Astrocyte of the hippocampus (primary cell): ENCODE data around the gene TJP3.

Source experiments
- DNase-seq: peaks from one replicate; pipeline ENCODE4 v3.0.0; 2011; ENCODE audit warnings: low read depth, low spot score

TJP3 gene

GRCh38 chr19:3716147-3716668, 8.0 kb downstream of the TJP3 start:
- DNase-seq: no peak

DNA sequence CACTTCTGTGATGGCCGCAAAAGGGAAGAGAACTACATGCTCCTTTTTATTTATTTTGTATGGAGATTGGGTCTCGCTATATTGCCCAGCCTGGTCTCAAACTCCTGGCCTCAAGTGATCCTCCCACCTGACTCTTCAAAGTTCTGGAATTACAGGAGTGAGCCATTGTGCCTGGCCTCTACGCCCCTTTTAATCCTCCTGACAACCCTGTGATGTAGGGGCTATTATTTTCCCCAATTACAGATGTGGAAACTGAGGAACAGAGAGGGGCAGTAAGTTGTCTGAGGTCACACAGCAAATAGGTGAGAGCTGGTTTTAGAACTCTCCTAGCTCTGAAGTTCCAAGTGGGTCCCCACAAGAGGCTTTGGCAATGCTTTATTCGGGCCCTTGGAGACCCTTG, 11.7 kb downstream of the TJP3 start:
- no peak for DNase-seq

GRCh38 chr19:3720349-3720917, 12.2 kb downstream of the TJP3 start:
- DNase-seq: no peak

DNA sequence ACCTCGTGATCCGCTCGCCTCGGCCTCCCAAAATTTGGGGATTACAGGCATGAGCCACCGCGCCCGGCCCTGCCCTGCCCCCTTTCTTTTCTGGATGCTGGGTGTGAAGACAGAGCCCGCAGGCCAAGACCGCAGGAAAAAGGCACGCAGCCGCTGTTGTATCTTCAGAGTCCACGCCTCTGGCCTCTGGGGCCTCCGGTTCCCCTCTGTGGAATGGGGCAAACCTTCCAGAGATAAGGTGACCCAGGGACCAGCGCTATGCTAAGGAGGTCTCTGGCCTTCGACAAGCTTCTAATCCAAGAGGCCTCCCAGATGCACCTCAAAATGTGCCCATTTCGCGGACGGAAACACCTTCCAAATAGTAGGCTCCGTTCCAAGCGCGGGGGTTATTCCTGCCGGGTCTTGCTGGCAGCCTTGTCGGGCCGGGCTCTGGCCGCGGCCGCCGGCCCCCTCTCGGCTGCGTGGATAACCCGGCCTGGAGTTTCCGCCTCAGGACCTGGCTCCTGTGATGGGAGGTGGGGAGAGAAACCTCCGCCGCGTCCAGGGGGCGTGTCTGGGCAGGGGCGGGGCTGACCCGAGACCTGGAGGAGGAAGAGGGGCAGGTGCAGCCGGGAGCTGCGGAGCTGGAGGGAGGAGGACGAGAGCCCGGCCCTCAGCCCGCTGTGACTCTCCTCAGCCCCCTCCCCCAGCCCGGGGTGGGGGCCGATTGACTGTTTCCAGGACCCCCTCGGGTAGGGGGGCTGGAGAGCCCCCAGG, 13.1 kb downstream of the TJP3 start:
- peak; percentile 94 for DNase-seq

DNA sequence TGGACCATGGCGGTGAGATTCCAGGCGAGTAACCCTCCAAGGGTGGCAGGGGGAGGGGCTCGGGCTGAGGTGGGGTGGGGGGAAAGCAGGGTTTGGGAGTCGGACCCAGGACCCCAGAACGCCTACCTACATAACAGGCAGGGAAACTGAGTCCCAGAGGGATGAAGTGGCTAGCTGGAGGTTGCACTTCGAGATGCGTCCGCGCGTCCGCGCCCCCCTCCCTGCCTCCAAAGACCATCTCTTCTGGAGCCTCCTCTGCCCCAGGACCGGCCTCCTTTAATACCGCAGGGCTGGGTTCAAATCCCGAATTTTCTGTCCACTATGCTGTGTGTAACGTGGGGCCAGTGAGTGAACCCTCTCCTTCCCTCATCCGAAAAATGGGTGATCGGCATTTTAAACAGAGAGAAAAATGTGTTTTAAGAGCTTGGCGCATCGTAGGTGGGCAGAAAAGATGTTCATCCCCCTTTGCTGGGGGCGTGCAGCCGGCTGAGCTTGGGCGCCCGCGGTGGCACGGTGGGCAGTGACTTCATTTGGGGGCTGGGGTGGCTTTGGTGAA, 13.8 kb downstream of the TJP3 start:
- no peak for DNase-seq

- DNase-seq: no peak
These were observed 14.4 kb downstream of the TJP3 start for GRCh38 chr19:3722443-3723109.

DNA sequence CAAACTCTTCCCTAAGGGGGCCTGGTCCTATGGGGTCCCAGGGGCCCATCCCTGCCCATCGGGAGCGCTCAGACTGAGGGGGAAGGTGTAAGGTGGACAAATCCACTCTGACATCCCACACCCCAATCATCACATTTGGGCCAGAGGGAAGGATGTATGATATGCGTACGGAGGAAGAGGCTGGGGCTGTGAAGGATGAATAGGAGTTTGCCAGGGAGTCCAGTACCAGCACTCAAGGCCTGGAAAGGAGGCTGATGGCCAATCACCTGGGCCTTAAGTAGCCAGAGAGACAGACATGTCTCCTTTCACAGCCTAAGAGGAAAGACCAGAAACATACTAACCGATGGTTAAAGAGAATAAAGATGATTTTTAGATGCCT, 14.9 kb downstream of the TJP3 start:
- DNase-seq: no peak

GRCh38 chr19:3723883-3724282, 15.7 kb downstream of the TJP3 start:
- no peak for DNase-seq

GRCh38 chr19:3725121-3725520, 16.9 kb downstream of the TJP3 start:
- DNase-seq: no peak

DNA sequence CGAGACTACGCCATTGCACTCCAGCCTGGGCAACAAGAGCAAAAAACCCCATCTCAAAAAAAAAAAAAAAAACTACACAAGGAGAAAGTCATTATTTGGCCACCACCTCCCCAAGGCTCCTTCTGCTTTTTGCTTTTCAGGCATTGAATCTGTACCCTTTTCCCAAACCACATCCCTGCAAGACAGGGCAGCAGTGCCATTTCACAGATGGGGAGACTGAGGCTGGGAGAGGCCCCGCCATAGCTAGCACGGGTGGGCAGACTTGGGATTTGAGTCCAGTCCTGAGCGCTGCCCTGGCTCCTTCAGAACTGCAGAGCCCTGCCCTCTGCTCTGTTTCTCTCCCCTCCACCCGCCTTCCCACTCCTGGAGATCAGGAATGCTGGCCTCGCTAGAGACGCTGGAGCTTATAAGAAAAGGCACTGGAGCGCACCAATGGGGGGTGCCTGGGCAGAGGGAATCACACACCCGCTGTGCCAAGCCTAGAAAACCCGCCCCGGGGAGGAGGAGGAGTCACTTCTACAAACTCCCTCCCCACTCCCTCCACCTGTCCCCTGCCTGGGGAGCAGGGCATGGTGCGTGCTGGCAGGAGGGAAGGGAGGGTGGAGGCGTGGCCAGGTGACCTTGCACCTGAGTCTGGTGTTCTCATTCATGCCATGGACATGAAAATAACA, 17.6 kb downstream of the TJP3 start:
- DNase-seq: peak; percentile 56

GRCh38 chr19:3730457-3730958, 22.3 kb downstream of the TJP3 start:
- DNase-seq: no peak

GRCh38 chr19:3732108-3732507, 23.9 kb downstream of the TJP3 start:
- no peak for DNase-seq

DNA sequence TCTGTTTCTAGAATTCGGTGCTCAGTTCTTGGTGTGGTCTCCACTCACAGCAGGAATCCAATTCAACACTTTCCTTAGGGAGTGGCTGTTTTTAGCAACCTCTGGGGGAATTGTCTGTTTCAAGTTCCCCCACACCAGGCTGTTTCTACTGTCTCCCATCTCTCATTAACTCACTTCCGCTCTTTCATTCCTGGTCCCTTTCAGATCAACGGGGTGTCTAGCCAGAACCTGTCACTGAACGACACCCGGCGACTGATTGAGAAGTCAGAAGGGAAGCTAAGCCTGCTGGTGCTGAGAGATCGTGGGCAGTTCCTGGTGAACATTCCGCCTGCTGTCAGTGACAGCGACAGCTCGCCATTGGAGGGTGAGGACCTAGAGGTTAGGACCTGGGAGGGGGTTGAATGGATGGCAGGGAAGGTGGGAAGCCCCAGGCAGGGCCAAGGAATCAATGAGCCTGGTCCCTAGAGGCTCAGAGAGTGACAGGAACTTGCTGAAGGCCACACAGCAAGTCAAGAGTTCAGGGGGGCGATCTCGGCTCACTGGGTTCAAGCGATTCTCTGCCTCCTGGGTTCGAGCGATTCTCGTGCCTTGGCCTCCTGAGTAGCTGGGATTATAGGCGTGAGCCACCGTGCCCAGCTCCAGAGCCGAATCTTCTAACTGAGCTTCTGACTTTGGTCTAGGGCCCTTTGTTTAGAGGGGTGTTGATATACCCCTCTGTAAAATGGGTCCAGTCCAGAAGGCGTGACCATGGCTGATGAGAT, 25.5 kb downstream of the TJP3 start:
- no peak for DNase-seq

DNA sequence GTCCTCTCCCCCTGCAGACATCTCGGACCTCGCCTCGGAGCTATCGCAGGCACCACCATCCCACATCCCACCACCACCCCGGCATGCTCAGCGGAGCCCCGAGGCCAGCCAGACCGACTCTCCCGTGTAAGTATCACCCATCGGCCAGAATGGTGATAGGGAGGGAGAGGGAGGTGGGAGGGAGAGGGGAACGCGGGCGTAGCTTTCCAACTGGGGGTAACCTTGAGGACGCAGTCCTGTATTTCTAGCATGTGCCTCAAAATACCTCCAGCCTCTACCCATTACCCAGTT, 26.1 kb downstream of the TJP3 start:
- DNase-seq: no peak

DNA sequence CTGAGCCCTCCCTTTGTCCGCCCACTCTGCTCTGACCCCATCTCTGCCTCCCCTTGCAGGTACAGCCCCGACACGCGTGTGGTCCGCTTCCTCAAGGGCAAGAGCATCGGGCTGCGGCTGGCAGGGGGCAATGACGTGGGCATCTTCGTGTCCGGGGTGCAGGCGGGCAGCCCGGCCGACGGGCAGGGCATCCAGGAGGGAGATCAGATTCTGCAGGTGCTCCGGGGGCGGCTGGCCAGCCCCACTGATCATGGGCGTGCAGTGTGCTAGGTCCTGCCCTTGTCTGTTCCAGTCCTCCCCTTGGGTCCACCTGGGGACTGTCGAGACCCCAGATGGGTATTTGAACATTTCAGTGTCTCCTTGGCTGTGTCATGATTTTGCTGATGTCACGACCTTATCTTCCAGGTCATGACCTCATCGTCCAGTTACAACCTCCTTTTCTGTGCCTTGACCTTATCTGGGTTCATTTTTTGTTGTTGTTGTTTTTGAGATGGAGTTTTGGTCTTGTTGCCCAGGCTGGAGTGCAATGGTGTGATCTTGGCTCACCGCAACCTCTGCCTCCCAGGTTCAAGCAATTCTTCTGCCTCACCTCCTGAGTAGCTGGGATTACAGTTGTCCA, 28.0 kb downstream of the TJP3 start:
- DNase-seq: no peak

GRCh38 chr19:3737487-3738205, 29.5 kb downstream of the TJP3 start:
- DNase-seq: no peak

DNA sequence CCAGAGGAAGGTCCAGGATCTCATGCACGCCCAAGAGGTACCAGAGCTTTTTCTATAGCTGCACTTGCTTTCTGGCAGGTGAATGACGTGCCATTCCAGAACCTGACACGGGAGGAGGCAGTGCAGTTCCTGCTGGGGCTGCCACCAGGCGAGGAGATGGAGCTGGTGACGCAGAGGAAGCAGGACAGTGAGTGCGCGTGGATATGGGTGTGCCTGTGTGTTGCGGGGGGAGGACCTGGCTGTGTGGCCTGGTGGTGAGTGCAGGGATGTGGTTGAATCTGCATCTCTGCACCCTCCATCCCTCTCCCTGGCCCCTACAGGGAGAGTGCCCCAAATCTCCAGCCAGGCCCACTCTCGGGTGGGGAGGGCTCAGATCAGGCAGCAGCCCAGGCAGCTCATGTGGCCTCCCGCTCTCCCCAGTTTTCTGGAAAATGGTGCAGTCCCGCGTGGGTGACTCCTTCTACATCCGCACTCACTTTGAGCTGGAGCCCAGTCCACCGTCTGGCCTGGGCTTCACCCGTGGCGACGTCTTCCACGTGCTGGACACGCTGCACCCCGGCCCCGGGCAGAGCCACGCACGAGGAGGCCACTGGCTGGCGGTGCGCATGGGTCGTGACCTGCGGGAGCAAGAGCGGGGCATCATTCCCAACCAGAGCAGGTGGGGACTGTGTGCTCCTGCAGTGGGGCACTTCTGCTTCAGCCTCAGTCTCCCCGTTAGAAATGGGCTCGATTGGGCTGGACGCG, 30.5 kb downstream of the TJP3 start:
- no peak for DNase-seq

DNA sequence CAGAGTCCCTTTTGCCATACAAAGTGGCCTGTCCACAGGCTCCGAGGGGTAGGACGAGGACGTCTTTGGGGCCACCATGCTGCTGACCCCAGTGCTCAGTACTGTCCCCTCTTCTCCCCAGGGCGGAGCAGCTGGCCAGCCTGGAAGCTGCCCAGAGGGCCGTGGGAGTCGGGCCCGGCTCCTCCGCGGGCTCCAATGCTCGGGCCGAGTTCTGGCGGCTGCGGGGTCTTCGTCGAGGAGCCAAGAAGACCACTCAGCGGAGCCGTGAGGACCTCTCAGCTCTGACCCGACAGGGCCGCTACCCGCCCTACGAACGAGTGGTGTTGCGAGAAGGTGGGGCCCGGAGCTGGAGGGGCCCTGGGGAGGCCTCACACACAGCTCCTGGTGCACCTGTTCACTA, 32.2 kb downstream of the TJP3 start:
- no peak for DNase-seq

GRCh38 chr19:3743486-3743885, 35.3 kb downstream of the TJP3 start:
- DNase-seq: no peak
